Panc1 (cell line): ENCODE measurements around the gene CACNA2D3.

Experiments used
- CTCF ChIP-seq: fragments of 450-650 bp; IDR thresholded peaks from 2 replicates; pipeline ENCODE4 v1.5.1; 2017; ENCODE audit warnings: mild to moderate bottlenecking
- POLR2AphosphoS5 ChIP-seq: IDR thresholded peaks from 2 replicates; pipeline ENCODE4 v1.6.1; 2012; ENCODE audit warnings: mild to moderate bottlenecking, low read depth, low read length, moderate library complexity
- REST ChIP-seq, 2 experiments: IDR thresholded peaks; 2 replicates each; pipeline ENCODE4 v1.6.1; 2011 to 2012; ENCODE audit warnings: low read depth in 2 of 2, control low read depth in 1 of 2, low read length in 1 of 2, mild to moderate bottlenecking in 1 of 2, moderate library complexity in 1 of 2; ENCODE audit not compliant: insufficient read depth in 1 of 2
- SIN3A ChIP-seq: IDR thresholded peaks from 2 replicates; pipeline ENCODE4 v1.6.1; 2012; ENCODE audit warnings: low read depth, mild to moderate bottlenecking, low read length, moderate library complexity, borderline replicate concordance; ENCODE audit not compliant: insufficient read depth
- TCF7L2 ChIP-seq: IDR thresholded peaks from 2 replicates; pipeline ENCODE4 v1.6.1; 2011; ENCODE audit warnings: mild to moderate bottlenecking, low read depth, low read length, inconsistent platforms

DNA sequence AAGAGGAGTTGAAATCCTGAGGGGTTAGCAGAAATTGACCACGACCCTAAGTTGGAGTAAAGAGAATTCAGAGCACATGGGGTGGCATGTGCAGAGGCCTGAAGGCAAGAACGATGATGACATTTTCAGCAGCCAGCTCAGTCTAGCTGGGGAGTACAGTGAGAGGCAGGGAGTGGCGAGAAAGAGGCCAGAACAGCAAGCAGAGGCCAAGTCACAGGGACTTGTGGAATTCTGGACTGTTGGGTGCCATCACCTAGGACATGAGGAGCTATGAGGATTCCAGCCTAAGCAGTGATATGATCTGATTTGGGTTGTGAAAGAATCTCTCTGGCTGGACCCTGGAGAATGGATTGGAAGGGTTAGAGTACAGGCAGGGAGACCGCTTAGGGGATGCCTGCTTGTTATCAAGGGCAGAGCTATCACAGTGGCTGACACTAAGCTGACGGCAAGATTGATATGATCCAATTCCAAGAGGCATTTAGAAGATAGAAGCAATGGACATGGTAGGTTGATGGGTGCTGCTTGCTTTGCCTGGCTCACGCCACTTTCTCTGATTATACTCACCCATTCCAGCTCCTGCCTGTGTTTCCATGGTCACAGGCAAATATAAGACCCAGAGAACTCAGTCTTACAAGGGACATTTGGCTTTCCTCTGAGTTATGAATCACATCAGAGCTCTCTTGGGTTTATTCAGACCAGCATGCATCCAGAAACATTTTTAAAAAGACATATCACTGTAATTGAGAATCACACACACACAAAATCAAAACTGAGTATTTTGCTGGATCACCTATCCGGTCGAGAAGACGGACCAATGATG, 739.1 kb downstream of the CACNA2D3 start:
- TF ChIP-seq CTCF (no peak), POLR2AphosphoS5 (no peak), REST (IDR thresholded peaks at IDR 0.05; ENCODE audit: insufficient read depth in 1 of 2, low read depth in 2 of 2, low read length in 1 of 2) (no peak), SIN3A (no peak), TCF7L2 (no peak)
